ENCODE measurements around the gene KCNJ16. TPM values are rescaled to one million over a fixed set of nuclear protein-coding genes. Genes with fewer than 3 reads are reported as not detected.

The KCNJ16 gene
- polyA plus RNA-seq, 3 donors, result 1.8 to 13.7 TPM; not detected in 1

DNA sequence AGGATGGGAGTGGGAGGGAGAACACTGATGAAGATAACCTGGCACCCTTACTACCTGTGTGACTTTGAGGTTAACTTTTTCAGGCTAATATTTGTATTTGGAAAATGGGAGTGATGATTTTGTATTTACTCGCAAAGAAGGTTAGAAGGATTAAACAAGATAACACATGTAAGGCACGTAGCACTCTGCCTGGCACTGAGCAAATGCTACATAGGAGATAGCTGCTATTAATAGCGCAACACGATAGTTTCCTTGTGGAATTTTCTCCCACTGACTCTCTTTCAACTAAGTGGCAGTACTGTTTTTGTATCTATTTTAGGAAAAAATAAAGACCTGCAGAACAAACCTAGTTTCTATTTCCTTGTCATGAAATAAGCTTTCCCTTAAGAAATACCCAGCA lies 15.4 kb upstream of the KCNJ16 start:
- no peak overlapping the region for H3K27ac ChIP-seq (ENCODE audit: low read depth, low read length)

GRCh38 chr17:70060415-70060814 lies 14.6 kb upstream of the KCNJ16 start:
- WGBS, 3 donors, result 17 to 55% (median 46%) methylated on average over 2 of the region's 2 CpGs
- H3K27ac ChIP-seq (ENCODE audit: low read depth, low read length), result no peak overlapping the region

More for the DNA sequence above, 15.4 kb upstream of the KCNJ16 start:
- 34 to 92% (median 85%) methylated on average over 4 of the region's 4 CpGs for WGBS, 3 donors

DNA sequence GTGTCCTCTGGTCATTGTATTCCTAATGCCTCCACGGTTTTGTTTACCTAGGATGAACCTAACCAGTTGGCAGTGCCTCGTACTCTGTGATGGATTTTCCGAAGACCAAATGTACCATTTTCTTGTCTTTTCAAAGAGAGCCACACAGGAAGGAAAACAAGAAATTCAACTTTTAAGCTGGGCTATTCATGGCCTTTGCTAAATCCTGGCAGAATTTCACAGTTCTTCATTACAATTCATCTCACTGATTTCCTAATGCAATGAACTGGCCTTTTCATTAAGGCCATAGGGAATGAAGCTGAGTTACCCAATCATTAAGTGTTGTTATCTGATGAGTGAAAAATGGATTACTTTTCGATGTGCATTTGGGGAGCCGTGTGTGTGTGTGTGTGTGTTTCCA lies 7.9 kb upstream of the KCNJ16 start:
- WGBS, 3 donors, result 50 to 58% (median 52%) methylated on average over 5 of the region's 5 CpGs

DNA sequence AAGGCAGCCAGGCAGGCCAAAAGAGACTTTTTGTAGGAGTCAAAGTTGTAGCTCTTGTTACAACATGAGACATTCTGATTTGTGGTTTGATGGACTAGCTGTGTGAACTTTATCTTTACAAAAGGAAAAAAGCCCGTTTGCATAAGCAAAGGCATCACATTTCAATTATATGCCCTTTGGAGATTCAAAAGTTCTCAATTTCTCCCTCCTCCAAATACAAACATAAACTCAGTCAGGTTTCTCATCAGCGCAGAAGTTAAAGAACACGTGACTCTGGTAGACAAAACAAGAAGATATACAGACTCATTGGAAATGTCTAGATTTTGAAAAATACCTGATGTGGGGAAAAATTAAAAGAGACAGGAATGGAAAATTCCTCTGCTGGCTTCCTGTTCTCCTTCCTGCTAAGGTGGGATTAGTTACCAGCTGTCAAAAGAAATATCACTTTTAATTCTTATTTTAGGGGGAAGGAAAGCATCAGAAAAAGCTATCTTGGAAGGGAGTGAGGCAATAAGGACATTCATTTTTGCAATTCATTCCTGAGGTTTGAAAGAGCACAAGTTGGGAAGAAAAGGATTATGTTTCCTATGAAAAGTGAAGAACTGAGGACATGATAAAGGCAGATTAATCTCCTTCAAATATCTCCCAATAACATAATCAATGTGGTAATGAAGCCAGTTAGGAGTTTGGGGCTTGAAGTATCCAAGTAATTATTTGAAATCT lies 4.6 kb upstream of the KCNJ16 start:
- WGBS, 3 donors, result 37 to 56% (median 41%) methylated on average over 3 of the region's 3 CpGs

More for the DNA sequence above, 7.9 kb upstream of the KCNJ16 start:
- no peak overlapping the region for H3K27ac ChIP-seq (ENCODE audit: low read depth, low read length)

GRCh38 chr17:70071127-70071526 lies 3.9 kb upstream of the KCNJ16 start:
- no peak overlapping the region for H3K27ac ChIP-seq (ENCODE audit: low read depth, low read length)
- 92 to 96% (median 93%) methylated on average over 4 of the region's 4 CpGs for WGBS, 3 donors

More for the DNA sequence above, 4.6 kb upstream of the KCNJ16 start:
- H3K27ac ChIP-seq (ENCODE audit: low read depth, low read length), result no peak overlapping the region

- 92 to 100% (median 97%) methylated on average over 1 of the region's 1 CpG for WGBS, 3 donors
- H3K27ac ChIP-seq (ENCODE audit: low read depth, low read length), result no peak overlapping the region
Measured at GRCh38 chr17:70071620-70072019, 3.4 kb upstream of the KCNJ16 start.

DNA sequence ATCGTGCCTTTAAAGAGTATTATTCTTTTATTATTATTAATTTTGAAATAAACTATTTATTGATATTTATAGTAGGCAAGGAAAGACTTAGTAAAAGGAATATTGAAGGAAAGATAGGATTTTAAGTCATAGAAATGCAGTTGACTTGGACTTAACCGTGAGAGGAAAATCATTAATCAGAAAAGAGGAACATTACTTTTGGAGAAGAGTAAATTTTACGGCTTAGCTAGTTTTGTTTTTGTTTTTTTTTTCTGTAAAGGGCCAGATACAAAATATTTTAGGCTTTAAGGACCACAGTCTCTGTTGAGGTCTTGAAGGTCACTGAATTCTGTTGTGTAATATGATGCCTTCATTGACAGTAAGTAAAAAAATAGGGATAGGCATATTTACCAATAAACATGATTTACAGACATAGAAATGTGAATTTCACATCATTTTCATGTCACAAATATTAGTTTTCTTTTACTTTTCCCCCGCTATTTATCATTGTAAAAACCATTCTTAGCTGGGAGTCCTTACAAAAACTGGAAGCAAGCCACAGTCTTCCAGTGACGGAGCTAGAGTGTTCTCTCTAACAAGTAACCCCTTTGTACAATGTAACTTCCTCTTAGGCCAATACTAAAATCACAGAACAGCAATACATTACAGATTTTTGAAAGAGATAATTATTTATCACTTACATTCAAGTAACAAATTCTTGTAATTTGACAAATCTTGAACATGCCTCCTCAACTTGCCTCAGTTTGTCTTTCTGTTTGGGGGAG lies 2.3 kb upstream of the KCNJ16 start:
- WGBS, 3 donors, result 48 to 72% (median 56%) methylated on average over 5 of the region's 5 CpGs
- H3K27ac ChIP-seq (ENCODE audit: low read depth, low read length), result no peak overlapping the region

- H3K27ac ChIP-seq (ENCODE audit: low read depth, low read length), result no peak overlapping the region
- WGBS, 3 donors, result 85 to 91% (median 88%) methylated on average over 5 of the region's 5 CpGs
Measured at GRCh38 chr17:70073310-70073709, 1.7 kb upstream of the KCNJ16 start.

DNA sequence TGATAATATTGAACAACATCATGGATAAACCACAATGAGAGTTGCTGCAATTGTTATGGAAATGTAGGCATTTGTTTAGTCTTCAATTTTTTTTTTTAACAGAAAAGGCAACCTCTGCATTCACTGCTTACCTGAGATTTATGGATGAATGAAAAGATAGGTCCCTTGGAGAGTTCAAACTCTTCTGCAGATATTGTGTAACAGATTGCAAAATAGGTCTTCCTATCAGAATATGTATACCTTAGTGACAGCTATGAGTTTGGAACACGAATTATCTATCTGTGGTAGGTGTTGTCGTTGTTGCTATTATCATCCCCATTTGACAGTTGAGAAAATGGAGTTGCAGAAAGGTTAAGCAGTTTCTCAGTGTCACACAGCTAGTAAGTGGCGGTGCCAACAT lies 1.2 kb upstream of the KCNJ16 start:
- WGBS, 3 donors, result 55 to 71% (median 66%) methylated on average over 3 of the region's 3 CpGs
- no peak overlapping the region for H3K27ac ChIP-seq (ENCODE audit: low read depth, low read length)

- no peak overlapping the region for H3K27ac ChIP-seq (ENCODE audit: low read depth, low read length)
Measured at GRCh38 chr17:70074236-70074830, 692 bp upstream of the KCNJ16 start.

DNA sequence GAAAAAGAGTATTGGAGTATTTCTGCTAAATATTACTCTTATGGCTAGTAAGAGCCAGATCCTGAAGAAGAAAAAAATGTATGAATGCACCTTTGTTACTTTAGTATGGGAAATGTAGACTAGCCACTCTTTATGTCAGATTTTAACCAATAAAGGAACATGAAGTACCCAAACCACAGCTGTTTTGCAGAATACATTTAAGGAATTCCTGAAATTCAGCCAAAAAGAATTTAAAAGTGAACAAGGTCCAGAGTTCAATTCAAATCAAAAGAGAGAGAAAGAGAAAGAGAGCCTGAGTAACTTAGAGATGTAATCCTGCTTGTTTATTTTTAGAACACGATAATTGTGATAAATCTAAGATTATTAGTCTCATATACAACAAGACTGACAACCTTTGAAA lies 1.2 kb downstream of the KCNJ16 start:
- WGBS, 3 donors, result 29 to 63% (median 62%) methylated on average over 1 of the region's 1 CpG
- H3K27ac ChIP-seq (ENCODE audit: low read depth, low read length), result no peak overlapping the region

More at GRCh38 chr17:70074236-70074830, 692 bp upstream of the KCNJ16 start:
- WGBS, 3 donors, result 65 to 77% (median 66%) methylated on average over 5 of the region's 5 CpGs

DNA sequence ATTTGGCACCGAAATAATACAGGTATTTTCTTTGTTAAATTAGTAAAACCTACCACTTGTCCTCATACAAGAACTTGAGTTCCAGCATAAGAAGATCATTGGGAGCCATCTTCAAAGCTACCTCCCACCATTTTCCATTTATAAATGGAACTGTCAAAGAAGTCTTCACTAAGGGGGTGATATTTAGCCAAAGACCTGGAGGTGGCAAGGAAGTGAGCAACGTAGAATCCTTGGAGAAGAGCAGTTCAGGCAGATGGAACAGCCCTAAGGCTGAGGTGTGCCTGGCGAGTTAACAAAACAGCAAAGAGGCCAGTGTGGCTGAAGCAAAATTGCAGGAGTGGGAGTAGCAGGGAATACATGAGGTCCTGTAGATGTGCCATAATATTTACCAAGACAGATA lies 1.8 kb downstream of the KCNJ16 start:
- no peak overlapping the region for H3K27ac ChIP-seq (ENCODE audit: low read depth, low read length)
- 59 to 72% (median 63%) methylated on average over 3 of the region's 3 CpGs for WGBS, 3 donors

- H3K27ac ChIP-seq (ENCODE audit: low read depth, low read length), result no peak overlapping the region
- 47 to 58% (median 49%) methylated on average over 4 of the region's 4 CpGs for WGBS, 3 donors
Measured at GRCh38 chr17:70078549-70078948, 3.5 kb downstream of the KCNJ16 start.

DNA sequence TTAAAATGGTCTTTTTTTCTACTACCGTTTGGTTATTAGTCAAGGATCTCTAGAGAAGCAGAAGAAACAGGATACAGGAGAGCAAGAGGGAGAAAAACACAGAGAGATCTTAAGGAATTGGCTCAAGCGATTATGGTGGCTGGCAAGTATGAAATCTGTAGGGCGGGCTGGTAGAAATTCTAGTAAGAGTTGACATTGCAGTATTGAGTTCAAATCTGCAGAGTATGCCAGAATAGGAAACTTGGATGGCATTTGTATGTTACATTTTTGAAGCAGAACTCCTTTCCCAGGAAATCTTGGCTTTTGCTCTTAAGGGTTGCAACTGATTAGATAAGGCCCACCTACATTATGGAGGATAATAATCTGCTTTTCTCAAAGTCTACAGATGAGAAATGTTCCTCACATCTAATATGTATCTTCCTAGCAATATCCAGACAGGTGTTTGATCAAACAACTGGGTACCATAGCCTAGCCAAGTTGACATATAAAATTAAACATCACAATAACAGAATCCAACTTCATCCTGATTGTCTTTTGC lies 4.0 kb downstream of the KCNJ16 start:
- H3K27ac ChIP-seq (ENCODE audit: low read depth, low read length), result no peak overlapping the region
- 80 to 87% (median 85%) methylated on average over 3 of the region's 3 CpGs for WGBS, 3 donors

DNA sequence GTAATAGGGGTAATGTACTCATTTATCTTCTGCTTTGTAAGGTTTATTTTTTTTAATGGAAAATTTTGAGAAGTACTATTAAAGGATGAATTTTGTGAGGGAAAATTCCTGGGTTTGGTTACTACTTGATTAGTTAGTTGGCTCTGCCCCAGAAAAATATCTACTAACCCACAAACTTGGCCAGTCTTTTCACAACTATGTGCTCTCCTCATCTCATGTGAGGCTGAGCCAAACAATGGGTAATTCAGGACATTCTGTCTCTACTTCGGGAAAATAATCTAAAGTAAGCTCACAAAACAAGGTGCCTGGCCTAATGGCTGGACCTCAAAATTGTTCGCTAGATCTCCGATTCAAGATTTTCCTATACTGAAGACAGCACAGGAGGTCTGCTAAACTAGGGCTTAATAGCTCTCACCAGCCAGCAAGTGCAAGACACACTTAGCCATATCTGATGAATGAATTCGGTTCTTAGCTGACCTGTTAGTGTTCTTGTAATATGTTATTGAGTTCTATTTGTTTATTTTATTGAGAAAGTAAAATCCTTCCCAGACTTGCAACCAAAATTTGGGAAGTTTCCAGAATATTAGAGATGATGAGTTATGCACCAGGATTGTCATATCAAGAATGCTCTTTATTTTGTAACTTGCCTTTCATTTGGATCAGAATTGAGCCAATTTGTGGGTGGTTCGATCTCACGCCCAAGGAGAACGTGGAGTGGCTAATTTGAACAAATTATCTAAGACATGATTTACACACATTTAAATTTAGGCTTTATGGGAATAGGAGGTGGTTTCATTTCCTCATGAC lies 5.7 kb downstream of the KCNJ16 start:
- H3K27ac ChIP-seq (ENCODE audit: low read depth, low read length), result no peak overlapping the region
- WGBS, 3 donors, result 54 to 68% (median 61%) methylated on average over 7 of the region's 7 CpGs

- H3K27ac ChIP-seq (ENCODE audit: low read depth, low read length), result no peak overlapping the region
- 55 to 76% (median 65%) methylated on average over 1 of the region's 1 CpG for WGBS, 3 donors
Measured at GRCh38 chr17:70081885-70082284, 6.9 kb downstream of the KCNJ16 start.

- H3K27ac ChIP-seq (ENCODE audit: low read depth, low read length), result no peak overlapping the region
- 75 to 86% (median 75%) methylated on average over 4 of the region's 4 CpGs for WGBS, 3 donors
Measured at GRCh38 chr17:70084476-70084875, 9.5 kb downstream of the KCNJ16 start.

- WGBS, 3 donors, result 68 to 70% (median 69%) methylated on average over 2 of the region's 2 CpGs
Measured at GRCh38 chr17:70086516-70086915, 11.5 kb downstream of the KCNJ16 start.

More at GRCh38 chr17:70086516-70086915, 11.5 kb downstream of the KCNJ16 start:
- H3K27ac ChIP-seq (ENCODE audit: low read depth, low read length), result no peak overlapping the region

Measured in adipose tissue (tissue), 3 donors.